K562 (cell line): Measurements from ENCODE around the gene STK4. TPM values are rescaled to one million over a fixed set of nuclear protein-coding genes. Genes with fewer than 3 reads are reported as not detected.

Source experiments
- ATF7 ChIP-seq: fragments of 450-650 bp; IDR thresholded peaks from 2 replicates; pipeline ENCODE4 v1.7.1; 2014; ENCODE audit warnings: mild to moderate bottlenecking, moderate library complexity
- CBX3 ChIP-seq, 2 experiments: IDR thresholded peaks; 1 replicate in 1 of 2; 2 replicates in 1 of 2; pipeline ENCODE4 v1.6.1; 2012; ENCODE audit warnings: inconsistent platforms in 2 of 2, low read length in 2 of 2, borderline replicate concordance in 1 of 2, control low read depth in 1 of 2
- DDX20 ChIP-seq: fragments of 450-650 bp; IDR thresholded peaks from 2 replicates; pipeline ENCODE4 v1.6.1; 2016; ENCODE audit warnings: missing genetic modification characterization, low read depth, mild to moderate bottlenecking, missing compliant biosample characterization, moderate library complexity
- FUS ChIP-seq: fragments of 200-400 bp; formaldehyde crosslinking; optimal IDR thresholded peaks from 2 replicates; pipeline ENCODE3; 2017; ENCODE audit warnings: low read depth, low read length
- HOMEZ ChIP-seq: fragments of 250-450 bp; sonication (Bioruptor Pico); IDR thresholded peaks from 2 replicates; pipeline ENCODE4 v1.4.0; 2020; ENCODE audit warnings: mild to moderate bottlenecking, moderate library complexity
- MAFG ChIP-seq: fragments of 450-650 bp; conservative IDR thresholded peaks from 2 replicates; pipeline ENCODE4 v1.6.1; 2016; ENCODE audit warnings: missing genetic modification characterization, missing compliant biosample characterization
- MCM2 ChIP-seq: fragments of 450-650 bp; IDR thresholded peaks from 2 replicates; pipeline ENCODE4 v1.6.1; 2017; ENCODE audit warnings: low read depth, mild to moderate bottlenecking
- NFE2 ChIP-seq: IDR thresholded peaks from 2 replicates; pipeline ENCODE4 v1.6.1; 2014; ENCODE audit warnings: antibody characterized with exemption, low read depth
- NRF1 ChIP-seq, 2 experiments: fragments of 450-650 bp; IDR thresholded peaks in 1 of 2; conservative IDR thresholded peaks in 1 of 2; 2 replicates each; pipeline ENCODE4 v1.6.1; 2014; ENCODE audit warnings: mild to moderate bottlenecking in 2 of 2
- PHF8 ChIP-seq: fragments of 200-600 bp; sonication (generic); IDR thresholded peaks from 2 replicates; pipeline ENCODE4 v1.6.1; 2012; ENCODE audit warnings: mixed run types, mild to moderate bottlenecking, inconsistent platforms, low read length, moderate library complexity, borderline replicate concordance
- POLR2A ChIP-seq: fragments of 450-650 bp; conservative IDR thresholded peaks from 2 replicates; pipeline ENCODE4 v1.6.1; 2016
- PRDM10 ChIP-seq: fragments of 450-650 bp; IDR thresholded peaks from 2 replicates; pipeline ENCODE4 v1.6.1; 2018; ENCODE audit not compliant: partially characterized antibody
- TARDBP ChIP-seq: fragments of 450-650 bp; IDR thresholded peaks from 2 replicates; pipeline ENCODE4 v1.6.1; 2016
- ZC3H4 ChIP-seq: sonication (generic); formaldehyde crosslinking; IDR thresholded peaks from 2 replicates; pipeline ENCODE4 v1.9.0; 2021; ENCODE audit warnings: missing genetic modification reagents, borderline replicate concordance
- polyA plus RNA-seq, 8 experiments: library from polyadenylated mRNA; depleted of rRNA in 4 of 8; stranded (reverse) in 5 of 8; unstranded in 3 of 8; fragments of >200 nt; fragmentation: Nextera tagmentation in 2 of 8; fragmentation: Illumina TruSeq in 1 of 8; extraction: Ambion mirVana in 2 of 8; extraction: Trizol in 1 of 8; gene quantifications; 2 replicates each; pipeline versions ENCODE4 v1.2.1 to v1.2.3, GENCODE V29; 2011 to 2014; ENCODE audit warnings: inconsistent platforms in 1 of 8, missing spikeins in 1 of 8
- total RNA-seq, 7 experiments: library from RNA; depleted of rRNA in 6 of 7; stranded (reverse); fragments of >200 nt in 6 of 7; fragmentation: Illumina TruSeq in 2 of 7; extraction: Trizol in 2 of 7; gene quantifications; 2 replicates each; pipeline versions ENCODE4 v1.2.1 to v1.2.3, GENCODE V29; 2011 to 2021; ENCODE audit warnings: low replicate concordance in 1 of 7
- TF ChIP-seq, protein P1 (sequence below), 2 experiments: fragments of 450-650 bp; conservative IDR thresholded peaks; 2 replicates each; pipeline ENCODE4 v1.6.1; 2017; ENCODE audit warnings: mild to moderate bottlenecking in 2 of 2, moderate library complexity in 2 of 2
- TF ChIP-seq, protein P2 (sequence below): sonication (generic); formaldehyde crosslinking; IDR thresholded peaks from 2 replicates; pipeline ENCODE4 v1.8.1; 2023; ENCODE audit warnings: missing genetic modification reagents, mild to moderate bottlenecking, borderline replicate concordance

STK4 gene
- total and polyA plus RNA-seq, 9 of the 15 experiments (the other 6 are each of a cell fraction or from before 2014, with no cell fraction given) = 11.9 to 30.6 (median 22.2) TPM

DNA sequence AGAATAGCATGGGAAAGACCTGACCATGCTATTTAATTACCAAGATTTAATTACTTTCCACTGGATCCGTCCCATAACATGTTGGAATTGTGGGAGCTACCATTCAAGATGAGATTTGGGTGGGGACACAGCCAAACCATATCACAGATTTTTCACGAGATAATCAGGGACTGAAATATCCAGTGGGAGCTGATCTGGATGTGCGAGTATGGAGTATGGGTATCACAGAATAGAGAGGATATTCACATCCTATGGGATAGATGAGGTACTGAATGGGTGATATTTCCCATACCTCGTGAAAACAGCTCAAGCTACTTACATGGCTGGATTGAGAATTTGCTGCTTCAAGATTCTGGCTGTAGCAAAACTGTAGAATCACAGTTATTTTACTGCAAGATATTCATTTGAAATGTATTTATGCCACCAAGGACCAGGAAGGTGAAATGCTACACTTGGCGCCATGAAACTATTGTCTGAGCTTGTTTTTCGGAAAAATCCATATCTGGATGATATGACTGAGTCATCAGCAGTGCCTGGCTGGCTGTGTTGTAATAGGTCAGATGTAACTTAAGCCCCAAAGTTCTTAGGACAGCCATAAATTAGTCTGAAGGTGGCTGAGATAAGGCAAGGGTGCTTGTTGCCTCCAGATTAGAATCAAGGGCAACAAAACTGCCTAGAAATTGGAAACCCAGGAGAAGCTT lies 104.8 kb downstream of the STK4 start (continued):
- TF ChIP-seq PRDM10 (peak; percentile 91), PHF8 (no peak), MAFG (tag) (0 out of 2 replicates have a peak, but pooled peaks have one; percentile 66), FUS (no peak), ATF7 (peak; percentile 84), CBX3 (IDR thresholded peaks at IDR 0.05; ENCODE audit: borderline replicate concordance in 1 of 2, low read length in 2 of 2) (no peak), ZC3H4 (no peak), HOMEZ (CRISPR knock-in tag) (no peak), MCM2 (no peak), POLR2A (no peak), NRF1 (conservative IDR thresholded peaks at IDR 0.05 in 1 of 2, IDR thresholded peaks at IDR 0.05 in 1 of 2) (no peak), DDX20 (tag) (peak; percentile 55; the same call in 1 of the 2 replicates), NFE2 (peak; percentile 74), TARDBP (no peak)
- TF ChIP-seq, protein P1, sequence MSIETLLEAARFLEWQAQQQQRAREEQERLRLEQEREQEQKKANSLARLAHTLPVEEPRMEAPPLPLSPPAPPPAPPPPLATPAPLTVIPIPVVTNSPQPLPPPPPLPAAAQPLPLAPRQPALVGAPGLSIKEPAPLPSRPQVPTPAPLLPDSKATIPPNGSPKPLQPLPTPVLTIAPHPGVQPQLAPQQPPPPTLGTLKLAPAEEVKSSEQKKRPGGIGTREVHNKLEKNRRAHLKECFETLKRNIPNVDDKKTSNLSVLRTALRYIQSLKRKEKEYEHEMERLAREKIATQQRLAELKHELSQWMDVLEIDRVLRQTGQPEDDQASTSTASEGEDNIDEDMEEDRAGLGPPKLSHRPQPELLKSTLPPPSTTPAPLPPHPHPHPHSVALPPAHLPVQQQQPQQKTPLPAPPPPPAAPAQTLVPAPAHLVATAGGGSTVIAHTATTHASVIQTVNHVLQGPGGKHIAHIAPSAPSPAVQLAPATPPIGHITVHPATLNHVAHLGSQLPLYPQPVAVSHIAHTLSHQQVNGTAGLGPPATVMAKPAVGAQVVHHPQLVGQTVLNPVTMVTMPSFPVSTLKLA (conservative IDR thresholded peaks at IDR 0.05) = 0 out of 4 replicates have a peak, but pooled peaks of 1 of the 2 experiments have one; percentile 29
- TF ChIP-seq, protein P2, sequence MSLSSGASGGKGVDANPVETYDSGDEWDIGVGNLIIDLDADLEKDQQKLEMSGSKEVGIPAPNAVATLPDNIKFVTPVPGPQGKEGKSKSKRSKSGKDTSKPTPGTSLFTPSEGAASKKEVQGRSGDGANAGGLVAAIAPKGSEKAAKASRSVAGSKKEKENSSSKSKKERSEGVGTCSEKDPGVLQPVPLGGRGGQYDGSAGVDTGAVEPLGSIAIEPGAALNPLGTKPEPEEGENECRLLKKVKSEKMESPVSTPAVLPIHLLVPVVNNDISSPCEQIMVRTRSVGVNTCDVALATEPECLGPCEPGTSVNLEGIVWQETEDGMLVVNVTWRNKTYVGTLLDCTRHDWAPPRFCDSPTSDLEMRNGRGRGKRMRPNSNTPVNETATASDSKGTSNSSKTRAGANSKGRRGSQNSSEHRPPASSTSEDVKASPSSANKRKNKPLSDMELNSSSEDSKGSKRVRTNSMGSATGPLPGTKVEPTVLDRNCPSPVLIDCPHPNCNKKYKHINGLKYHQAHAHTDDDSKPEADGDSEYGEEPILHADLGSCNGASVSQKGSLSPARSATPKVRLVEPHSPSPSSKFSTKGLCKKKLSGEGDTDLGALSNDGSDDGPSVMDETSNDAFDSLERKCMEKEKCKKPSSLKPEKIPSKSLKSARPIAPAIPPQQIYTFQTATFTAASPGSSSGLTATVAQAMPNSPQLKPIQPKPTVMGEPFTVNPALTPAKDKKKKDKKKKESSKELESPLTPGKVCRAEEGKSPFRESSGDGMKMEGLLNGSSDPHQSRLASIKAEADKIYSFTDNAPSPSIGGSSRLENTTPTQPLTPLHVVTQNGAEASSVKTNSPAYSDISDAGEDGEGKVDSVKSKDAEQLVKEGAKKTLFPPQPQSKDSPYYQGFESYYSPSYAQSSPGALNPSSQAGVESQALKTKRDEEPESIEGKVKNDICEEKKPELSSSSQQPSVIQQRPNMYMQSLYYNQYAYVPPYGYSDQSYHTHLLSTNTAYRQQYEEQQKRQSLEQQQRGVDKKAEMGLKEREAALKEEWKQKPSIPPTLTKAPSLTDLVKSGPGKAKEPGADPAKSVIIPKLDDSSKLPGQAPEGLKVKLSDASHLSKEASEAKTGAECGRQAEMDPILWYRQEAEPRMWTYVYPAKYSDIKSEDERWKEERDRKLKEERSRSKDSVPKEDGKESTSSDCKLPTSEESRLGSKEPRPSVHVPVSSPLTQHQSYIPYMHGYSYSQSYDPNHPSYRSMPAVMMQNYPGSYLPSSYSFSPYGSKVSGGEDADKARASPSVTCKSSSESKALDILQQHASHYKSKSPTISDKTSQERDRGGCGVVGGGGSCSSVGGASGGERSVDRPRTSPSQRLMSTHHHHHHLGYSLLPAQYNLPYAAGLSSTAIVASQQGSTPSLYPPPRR (CRISPR knock-in tag) = no peak
